ENCODE results near the gene EPB41L4B. TPM values are rescaled to one million over a fixed set of nuclear protein-coding genes. Genes with fewer than 3 reads are reported as not detected.

EPB41L4B gene
- total and polyA plus RNA-seq, 2 of the 4 experiments (the other 2 are of a cell fraction), result 0.36 to 0.54 TPM

DNA sequence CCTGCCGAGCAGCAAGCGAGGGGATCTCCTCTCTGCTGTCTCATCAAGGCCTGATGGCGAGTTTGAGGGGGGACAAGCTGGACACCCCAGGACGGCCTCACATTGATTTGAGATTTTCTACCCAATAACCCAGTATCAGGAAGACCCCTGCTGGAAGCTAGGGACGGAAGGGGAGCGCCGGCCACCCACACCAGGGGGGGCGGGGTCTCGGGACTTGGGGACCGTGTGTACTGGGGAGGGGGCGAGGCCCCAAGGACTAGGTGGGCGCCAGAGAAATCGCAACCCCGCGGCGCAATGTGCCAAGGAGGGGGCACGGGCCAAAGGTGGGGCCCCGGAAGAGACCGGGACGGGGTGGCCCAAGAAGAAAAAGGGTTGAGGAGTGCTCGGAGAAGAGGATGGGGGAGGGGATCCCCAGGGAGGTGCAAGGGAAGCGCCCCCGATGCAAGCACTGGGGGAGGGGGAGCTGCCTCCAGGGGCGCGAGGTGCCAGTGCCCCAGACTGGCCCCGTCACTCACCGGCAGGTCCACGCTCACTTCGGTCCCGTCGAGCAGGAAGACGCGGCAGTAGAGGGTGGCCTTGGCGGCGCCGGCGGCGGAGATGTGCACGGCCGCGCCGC is 1.1 kb downstream of the EPB41L4B start:
- ChIA-PET CTCF (no interaction called here), POLR2A (ENCODE audit: unreplicated experiment) (no interaction called here)
- H3K9me3 ChIP-seq (ENCODE audit: control insufficient read depth, insufficient read depth, low read length), result no peaks in the 10 kb centered on the region
- H2BK15ac ChIP-seq (ENCODE audit: low read depth, low read length), result no peak overlapping the region
- TF ChIP-seq MXI1 (IDR thresholded peaks at IDR 0.05; ENCODE audit: borderline replicate concordance, low read depth, low read length) (no peak), MAZ (IDR thresholded peaks at IDR 0.05; ENCODE audit: borderline replicate concordance, low read depth, low read length) (no peak), MAFK (IDR thresholded peaks at IDR 0.05; ENCODE audit: low read depth, low read length) (no peak), POLR2A (IDR thresholded peaks at IDR 0.05; ENCODE audit: low read depth, low read length) (no peak), FOS (IDR thresholded peaks at IDR 0.05; ENCODE audit: low read depth, low read length) (no peak), CHD1 (IDR thresholded peaks at IDR 0.05; ENCODE audit: low read depth, low read length) (no peak)
- TF ChIP-seq, protein P1, sequence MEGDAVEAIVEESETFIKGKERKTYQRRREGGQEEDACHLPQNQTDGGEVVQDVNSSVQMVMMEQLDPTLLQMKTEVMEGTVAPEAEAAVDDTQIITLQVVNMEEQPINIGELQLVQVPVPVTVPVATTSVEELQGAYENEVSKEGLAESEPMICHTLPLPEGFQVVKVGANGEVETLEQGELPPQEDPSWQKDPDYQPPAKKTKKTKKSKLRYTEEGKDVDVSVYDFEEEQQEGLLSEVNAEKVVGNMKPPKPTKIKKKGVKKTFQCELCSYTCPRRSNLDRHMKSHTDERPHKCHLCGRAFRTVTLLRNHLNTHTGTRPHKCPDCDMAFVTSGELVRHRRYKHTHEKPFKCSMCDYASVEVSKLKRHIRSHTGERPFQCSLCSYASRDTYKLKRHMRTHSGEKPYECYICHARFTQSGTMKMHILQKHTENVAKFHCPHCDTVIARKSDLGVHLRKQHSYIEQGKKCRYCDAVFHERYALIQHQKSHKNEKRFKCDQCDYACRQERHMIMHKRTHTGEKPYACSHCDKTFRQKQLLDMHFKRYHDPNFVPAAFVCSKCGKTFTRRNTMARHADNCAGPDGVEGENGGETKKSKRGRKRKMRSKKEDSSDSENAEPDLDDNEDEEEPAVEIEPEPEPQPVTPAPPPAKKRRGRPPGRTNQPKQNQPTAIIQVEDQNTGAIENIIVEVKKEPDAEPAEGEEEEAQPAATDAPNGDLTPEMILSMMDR (conservative IDR thresholded peaks at IDR 0.05; ENCODE audit: low read depth, low read length), result no peak
- no peaks in the 10 kb centered on the region for H3K36me3 ChIP-seq (ENCODE audit: control insufficient read depth, insufficient read depth, low read length)
- no peak overlapping the region for H3K4ac ChIP-seq (ENCODE audit: low read depth, low read length)
- H2BK120ac ChIP-seq (ENCODE audit: low read depth, low read length), result no peak overlapping the region
- WGBS, 2 experiments (ENCODE audit: extremely low coverage in 2 of 2, insufficient read length in 1 of 2), result 1% methylated on average over 18 of the region's 42 CpGs; no CpG with 5 or more reads in 1 of the 2 experiments
- no peak overlapping the region for H2BK5ac ChIP-seq (ENCODE audit: low read depth, low read length, poor library complexity, severe bottlenecking)
- no peak overlapping the region for H4K5ac ChIP-seq (ENCODE audit: low read depth, low read length)
- H3K79me1 ChIP-seq (ENCODE audit: low read depth in 1 of 2, low read length in 2 of 2), result no peaks in the 10 kb centered on the region
- no peak overlapping the region for H2AK5ac ChIP-seq (ENCODE audit: low read depth, low read length)
- no peak overlapping the region for H3K18ac ChIP-seq (ENCODE audit: low read depth, low read length)
- H3K4me3 ChIP-seq (ENCODE audit: insufficient read depth, low read depth, low read length), result peak overlapping the region; percentile 45
- H3K27me3 ChIP-seq (ENCODE audit: control insufficient read depth, insufficient read depth, low read length), result peaks cover 58% of the 10 kb centered on the region
- no peak overlapping the region for H4K91ac ChIP-seq (ENCODE audit: insufficient read depth, low read depth, low read length)
- H3K9me1 ChIP-seq (ENCODE audit: insufficient read depth, low read length), result no peaks in the 10 kb centered on the region; the same call in 1 of the 2 replicates
- no peak overlapping the region for H4K8ac ChIP-seq (ENCODE audit: low read depth in 2 of 2, low read length in 2 of 2)
- peak overlapping the region; percentile 61 for H2AFZ ChIP-seq (replicated peaks; ENCODE audit: low read length, poor library complexity)
- BruUV-seq (replicated peaks), result no TSS peak
- no peak overlapping the region for H3K56ac ChIP-seq (ENCODE audit: extremely low read depth, insufficient read depth, low read length)
- no peak overlapping the region for H3K23ac ChIP-seq (ENCODE audit: low read depth, low read length)
- dilution Hi-C loops (cut with HindIII; ENCODE audit: low sequenced_read_pairs, unreplicated experiment), result no loop called here
- H3K9ac ChIP-seq (ENCODE audit: low read depth, low read length), result no peak overlapping the region
- peak overlapping the region; percentile 65 for H3K4me2 ChIP-seq (ENCODE audit: low read depth, low read length)
- ATAC-seq (ENCODE audit: low read depth) (peak; percentile 15), DNase-seq (no peak)
- no peak overlapping the region for H3K27ac ChIP-seq (ENCODE audit: insufficient read depth, low read length)
- H2AK9ac ChIP-seq (replicated peaks; ENCODE audit: low read depth, low read length, poor library complexity), result no peak overlapping the region
- H3K4me1 ChIP-seq (ENCODE audit: control insufficient read depth, insufficient read depth, low read length), result peaks cover 2% of the 10 kb centered on the region
- H4K20me1 ChIP-seq (ENCODE audit: insufficient read depth, low read length), result no peaks in the 10 kb centered on the region
- intact Hi-C loops (cut with micrococcal nuclease), result loop anchor here (2.0 to 10.0 kb wide), 4 partner anchors 137 to 387 kb away; partner anchors contain the start of genes ABITRAM, CTNNAL1, ELP1 and TMEM245
- no peak overlapping the region for H2BK20ac ChIP-seq (ENCODE audit: low read depth, low read length)
- in situ Hi-C loops (cut with MboI; ENCODE audit: low sequenced_read_pairs), result loop anchor here (5.0 to 25.0 kb wide), 4 partner anchors 72 to 425 kb away; no protein-coding TSS in a partner anchor
- H3K14ac ChIP-seq (replicated peaks; ENCODE audit: low read depth, low read length), result no peak overlapping the region

Data from IMR-90 (cell line).